Dermis microvascular lymphatic vessel endothelial cell (primary cell): Measurements from ENCODE around the gene CD55. TPM values are rescaled to one million over a fixed set of nuclear protein-coding genes. Genes with fewer than 3 reads are reported as not detected.
"Not testable (repeated sequence)": the region's sequence is repeated elsewhere in the genome, so short reads cannot be mapped to it uniquely, and the experiment has no call there.

Source experiments
- DNase-seq, 2 donors: peaks; one replicate each; pipeline versions ENCODE4 v3.0.0 to v3.0.0-alpha.2; 2010; ENCODE audit warnings: low read depth in 2 of 2
- total RNA-seq: library from RNA; depleted of rRNA; stranded (reverse); fragments of >200 nt; gene quantifications from 2 replicates; pipeline ENCODE4 v1.2.1, GENCODE V29; 2014

CD55 gene
- total RNA-seq, 1 donor from 2014 or later: 85.1 TPM

- peak in 1 of 2 donors; percentile 97 for DNase-seq
These were observed 16.6 kb upstream of the CD55 start for GRCh38 chr1:207304710-207305488.

GRCh38 chr1:207305489-207305873 lies 16.0 kb upstream of the CD55 start:
- DNase-seq: no peak

- DNase-seq: no peak
These were observed 15.5 kb upstream of the CD55 start for GRCh38 chr1:207306023-207306422.

GRCh38 chr1:207306603-207307002 lies 14.9 kb upstream of the CD55 start:
- DNase-seq: no peak

GRCh38 chr1:207308451-207309190 lies 12.9 kb upstream of the CD55 start:
- no peak for DNase-seq

GRCh38 chr1:207309745-207310273 lies 11.7 kb upstream of the CD55 start:
- DNase-seq: peak in 1 of 2 donors; percentile 84

GRCh38 chr1:207311888-207312603 lies 9.4 kb upstream of the CD55 start:
- no peak for DNase-seq

GRCh38 chr1:207312604-207312920 lies 8.9 kb upstream of the CD55 start:
- no peak for DNase-seq

- no peak for DNase-seq
These were observed 8.3 kb upstream of the CD55 start for GRCh38 chr1:207313131-207313530.

GRCh38 chr1:207314816-207315215 lies 6.7 kb upstream of the CD55 start:
- DNase-seq: no peak

- DNase-seq: no peak
These were observed 6.0 kb upstream of the CD55 start for GRCh38 chr1:207315435-207315834.

GRCh38 chr1:207316141-207316540 lies 5.3 kb upstream of the CD55 start:
- DNase-seq: no peak

- DNase-seq: no peak
These were observed 4.7 kb upstream of the CD55 start for GRCh38 chr1:207316622-207317391.

GRCh38 chr1:207317561-207317960 lies 3.9 kb upstream of the CD55 start:
- DNase-seq: no peak

GRCh38 chr1:207318072-207318619 lies 3.3 kb upstream of the CD55 start:
- no peak for DNase-seq

GRCh38 chr1:207319199-207319598 lies 2.3 kb upstream of the CD55 start:
- DNase-seq: no peak

- not testable (repeated sequence) for DNase-seq
These were observed 1.4 kb upstream of the CD55 start for GRCh38 chr1:207320105-207320504.

GRCh38 chr1:207321790-207322645 lies 540 bp downstream of the CD55 start:
- DNase-seq: peak in 1 of 2 donors; percentile 33

GRCh38 chr1:207323425-207324225 lies 2.1 kb downstream of the CD55 start:
- DNase-seq: no peak
